K562 (cell line): ENCODE measurements around the gene FCGR3B. TPM values are rescaled to one million over a fixed set of nuclear protein-coding genes. Genes with fewer than 3 reads are reported as not detected.
"Not testable (repeated sequence)": the region's sequence is repeated elsewhere in the genome, so short reads cannot be mapped to it uniquely, and the experiment has no call there.

Experiments
- ATAC-seq: fragments of 200-7000 bp; cut with Tn5 transposase; 3 replicates; pipeline ENCODE4 v1.9.1; 2020; ENCODE audit warnings: moderate library complexity
- BruUV-seq: library from RNA; stranded (reverse); fragments of 400-500 nt; replicated peaks from 2 replicates; lab custom pipeline; 2021; lab: Mats Ljungman, UMichigan
- CTCF ChIA-PET: fragments of 300-600 bp; formaldehyde crosslinking; extraction: SDS; loops from one replicate; lab custom pipeline; 2021; ENCODE audit warnings: low intra/inter-chr PET ratio; lab: Yijun Ruan, JAX
- POLR2A ChIA-PET: fragments of 300-600, 350-650 bp; sonication (Branson Sonifier 250); formaldehyde crosslinking; extraction: SDS; loops from one replicate; lab custom pipeline; 2021; ENCODE audit warnings: antibody characterized with exemption, inconsistent platforms; lab: Yijun Ruan, JAX
- DNase-seq, 4 experiments: peaks; one replicate each; pipeline versions ENCODE4 v3.0.0 to v3.0.0-alpha.2; 2011 to 2018; ENCODE audit warnings: low spot score in 3 of 4, mixed read lengths in 3 of 4; ENCODE audit errors: extremely low read depth in 1 of 4
- FAIRE-seq: peaks from 2 replicates; lab custom pipeline; 2011; peaks lifted over from hg19 to GRCh38; lab: Jason Lieb, UNC
- H2AFZ ChIP-seq: 2 replicates; pipeline ENCODE4 v1.6.0; 2011; ENCODE audit warnings: low read depth, low read length, control low read depth, inconsistent platforms
- H3K27ac ChIP-seq: fragments of 200-600 bp; 3 replicates; pipeline ENCODE4 v1.8.0; 2011; ENCODE audit warnings: low read depth, mild to moderate bottlenecking, control low read depth, inconsistent platforms, low read length, moderate library complexity, mixed read lengths; ENCODE audit errors: extremely low read depth
- H3K27me3 ChIP-seq, 2 experiments: fragments of 300-600 bp in 1 of 2; 2 replicates in 1 of 2; 3 replicates in 1 of 2; pipeline versions ENCODE4 v1.6.0 to v1.8.0; 2011; ENCODE audit warnings: inconsistent platforms in 2 of 2, low read length in 2 of 2, mild to moderate bottlenecking in 1 of 2, mixed read lengths in 1 of 2, moderate library complexity in 1 of 2; ENCODE audit not compliant: control insufficient read depth in 2 of 2, insufficient read depth in 2 of 2
- H3K36me3 ChIP-seq: fragments of 300-600 bp; 3 replicates; pipeline ENCODE4 v1.8.0; 2011; ENCODE audit warnings: mild to moderate bottlenecking, low read length, inconsistent platforms; ENCODE audit not compliant: control insufficient read depth, insufficient read depth
- H3K4me1 ChIP-seq, 2 experiments: fragments of 200-600 bp in 1 of 2; replicated peaks in 1 of 2; 2 replicates in 1 of 2; 3 replicates in 1 of 2; pipeline versions ENCODE4 v1.5.1 to v1.8.0; 2011; ENCODE audit warnings: inconsistent platforms in 2 of 2, low read length in 2 of 2, mild to moderate bottlenecking in 1 of 2, mixed read lengths in 1 of 2, moderate library complexity in 1 of 2; ENCODE audit not compliant: control insufficient read depth in 2 of 2, insufficient read depth in 2 of 2
- H3K4me2 ChIP-seq: 2 replicates; pipeline ENCODE4 v1.6.1; 2011; ENCODE audit warnings: low read length, control low read depth, inconsistent platforms, mixed read lengths; ENCODE audit not compliant: insufficient read depth
- H3K4me3 ChIP-seq: fragments of 200-600 bp; sonication (generic), shearing (Covaris generic); 2 replicates; pipeline ENCODE4 v1.5.1; 2016; ENCODE audit warnings: control low read depth, inconsistent platforms
- H3K79me2 ChIP-seq: fragments of 200-600 bp; 3 replicates; pipeline ENCODE4 v1.8.0; 2011; ENCODE audit warnings: low read length, inconsistent platforms; ENCODE audit not compliant: control insufficient read depth, insufficient read depth
- H3K9ac ChIP-seq, 2 experiments: 2 replicates each; pipeline versions ENCODE4 v1.6.0 to v1.6.1; 2011; ENCODE audit warnings: low read depth in 2 of 2, low read length in 2 of 2, control low read depth in 1 of 2, inconsistent platforms in 1 of 2, mild to moderate bottlenecking in 1 of 2, mixed read lengths in 1 of 2; ENCODE audit not compliant: insufficient read depth in 1 of 2
- H3K9me1 ChIP-seq: one replicate; pipeline ENCODE4 v1.6.0; 2011; ENCODE audit warnings: inconsistent platforms, mild to moderate bottlenecking, low read length, moderate library complexity; ENCODE audit not compliant: control insufficient read depth, insufficient read depth
- H3K9me3 ChIP-seq: replicated peaks from 2 replicates; pipeline ENCODE4 v1.5.1; 2011; ENCODE audit warnings: low read depth, low read length, inconsistent platforms; ENCODE audit not compliant: control insufficient read depth, insufficient read depth
- H4K20me1 ChIP-seq: replicated peaks from 2 replicates; pipeline ENCODE4 v1.6.1; 2011; ENCODE audit warnings: low read length, inconsistent platforms, mixed read lengths; ENCODE audit not compliant: control insufficient read depth, insufficient read depth
- HMBOX1 ChIP-seq: sonication (generic); IDR thresholded peaks from 2 replicates; pipeline ENCODE4 v1.6.1; 2016
- JUND ChIP-seq, 2 experiments: IDR thresholded peaks; 2 replicates in 1 of 2; 3 replicates in 1 of 2; pipeline ENCODE4 v1.6.1; 2011; ENCODE audit warnings: borderline replicate concordance in 2 of 2, low read depth in 2 of 2, low read length in 2 of 2, improper control_type of control experiment in 1 of 2, missing biosample characterization in 1 of 2, missing genetic modification characterization in 1 of 2, missing genetic modification reagents in 1 of 2
- VEZF1 ChIP-seq: fragments of 200-800 bp; sonication (Bioruptor generic); IDR thresholded peaks from 2 replicates; pipeline ENCODE4 v1.6.1; 2017; ENCODE audit warnings: missing genetic modification characterization, missing compliant biosample characterization
- ZNF384 ChIP-seq: IDR thresholded peaks from 2 replicates; pipeline ENCODE4 v1.6.1; 2012; ENCODE audit warnings: low read depth, low read length, improper control_type of control experiment
- WGBS: fragments of 100-300 bp; shearing (Covaris generic); methylation state at CpG from one replicate; pipeline ENCODE4 v1.1.6; 2016; ENCODE audit warnings: low coverage, mixed read lengths; ENCODE audit not compliant: insufficient coverage; ENCODE audit errors: missing lambda C conversion rate; 5-methylcytosine and 5-hydroxymethylcytosine counted together
- in situ Hi-C: fragments of 300-500 bp; cut with MboI; formaldehyde crosslinking; loops from 4 replicates; pipeline ENCODE4 v1.15.0; 2018; ENCODE audit warnings: inconsistent platforms, mixed read lengths
- intact Hi-C: fragments of 100-400 bp; cut with micrococcal nuclease; formaldehyde crosslinking; loops from 2 replicates; pipeline ENCODE4 v1.14.2; 2022
- polyA plus RNA-seq, 8 experiments: library from polyadenylated mRNA; depleted of rRNA in 4 of 8; stranded (reverse) in 5 of 8; unstranded in 3 of 8; fragments of >200 nt; fragmentation: Nextera tagmentation in 2 of 8; fragmentation: Illumina TruSeq in 1 of 8; extraction: Ambion mirVana in 2 of 8; extraction: Trizol in 1 of 8; gene quantifications; 2 replicates each; pipeline versions ENCODE4 v1.2.1 to v1.2.3, GENCODE V29; 2011 to 2014; ENCODE audit warnings: inconsistent platforms in 1 of 8, missing spikeins in 1 of 8
- total RNA-seq, 7 experiments: library from RNA; depleted of rRNA in 6 of 7; stranded (reverse); fragments of >200 nt in 6 of 7; fragmentation: Illumina TruSeq in 2 of 7; extraction: Trizol in 2 of 7; gene quantifications; 2 replicates each; pipeline versions ENCODE4 v1.2.1 to v1.2.3, GENCODE V29; 2011 to 2021; ENCODE audit warnings: low replicate concordance in 1 of 7

The FCGR3B gene
- total and polyA plus RNA-seq, 9 of the 15 experiments (the other 6 are each of a cell fraction or from before 2014, with no cell fraction given) = 0.18 to 1.1 (median 0.40) TPM

- POLR2A ChIA-PET, H3K4me2 ChIP-seq, H3K27ac ChIP-seq, H3K9me3 ChIP-seq, H3K36me3 ChIP-seq, H3K4me3 ChIP-seq, DNase-seq, H3K9ac ChIP-seq, CTCF ChIA-PET, ATAC-seq, FAIRE-seq, H3K27me3 ChIP-seq, BruUV-seq, H4K20me1 ChIP-seq, in situ Hi-C loops, H3K4me1 ChIP-seq, H3K9me1 ChIP-seq: not testable (repeated sequence)
- peaks cover 12% of the 10 kb centered on the region; the same call in 2 of the 3 replicates for H3K79me2 ChIP-seq
- WGBS = 82% methylated on average over 8 of the region's 10 CpGs
- intact Hi-C loops = loop anchor here (10.0 kb wide), 1 partner anchor 142 kb away; no protein-coding TSS in a partner anchor
- H2AFZ ChIP-seq = peak overlapping the region; percentile 51; the same call in 1 of the 2 replicates
These were observed 4.4 kb downstream of the FCGR3B start for GRCh38 chr1:161626445-161627146.

- H3K27me3 ChIP-seq; H3K4me1 ChIP-seq; H3K9me1 ChIP-seq; CTCF ChIA-PET; POLR2A ChIA-PET; H4K20me1 ChIP-seq; H2AFZ ChIP-seq; BruUV-seq; H3K4me3 ChIP-seq; H3K36me3 ChIP-seq; H3K9me3 ChIP-seq; TF ChIP-seq JUND (IDR thresholded peaks at IDR 0.05; ENCODE audit: borderline replicate concordance, low read depth, low read length): not testable (repeated sequence)
- intact Hi-C loops = loop anchor here (10.0 kb wide), 1 partner anchor 140 kb away; no protein-coding TSS in a partner anchor
- WGBS = 6% methylated on average over 1 of the region's 1 CpG
- H3K4me2 ChIP-seq = peak overlapping the region; percentile 66; the same call in 1 of the 2 replicates
- H3K9ac ChIP-seq = peak overlapping the region in 1 of 2 experiments; percentile 80; a peak in 2 of 4 replicates
- H3K27ac ChIP-seq = peak overlapping the region; percentile 86
- peak; percentile 91 for FAIRE-seq
- TF ChIP-seq HMBOX1 (0 out of 2 replicates have a peak, but pooled peaks have one; percentile 24), JUND (tag; IDR thresholded peaks at IDR 0.05; ENCODE audit: borderline replicate concordance, low read depth, low read length) (peak; percentile 35; the same call in 1 of the 3 replicates), VEZF1 (CRISPR knock-in tag) (peak; percentile 38), ZNF384 (0 out of 2 replicates have a peak, but pooled peaks have one; percentile 10)
- peaks cover 12% of the 10 kb centered on the region; the same call in 2 of the 3 replicates for H3K79me2 ChIP-seq
- in situ Hi-C loops = loop anchor here (5.0 kb wide), 1 partner anchor 82 kb away; no protein-coding TSS in a partner anchor
- DNase-seq = peak; percentile 19 to 84 (median 26)
- peak; percentile 81 for ATAC-seq
These were observed 6.4 kb downstream of the FCGR3B start for GRCh38 chr1:161624605-161625004.
